Muscle layer of colon (tissue), 2 donors: ENCODE measurements around the gene RGL1.

Source experiments
- H3K27ac ChIP-seq: one replicate; pipeline ENCODE4 v1.7.0; 2013; ENCODE audit warnings: low read depth, mild to moderate bottlenecking, low read length, moderate library complexity
- H3K27me3 ChIP-seq, 2 donors: one replicate each; pipeline ENCODE4 v1.7.0; 2013; ENCODE audit warnings: low read length in 2 of 2, mild to moderate bottlenecking in 2 of 2; ENCODE audit not compliant: insufficient read depth in 2 of 2, control insufficient read depth in 1 of 2
- H3K36me3 ChIP-seq: one replicate; pipeline ENCODE4 v1.7.0; 2013; ENCODE audit warnings: mild to moderate bottlenecking, low read length; ENCODE audit not compliant: insufficient read depth
- H3K4me1 ChIP-seq: one replicate; pipeline ENCODE4 v1.7.0; 2013; ENCODE audit warnings: mild to moderate bottlenecking, low read length; ENCODE audit not compliant: insufficient read depth
- H3K4me3 ChIP-seq, 2 donors: one replicate each; pipeline ENCODE4 v1.7.0; 2013; ENCODE audit warnings: low read length in 2 of 2, low read depth in 1 of 2, mild to moderate bottlenecking in 1 of 2, moderate library complexity in 1 of 2
- H3K9ac ChIP-seq: one replicate; pipeline ENCODE4 v1.7.0; 2013; ENCODE audit warnings: low read length
- H3K9me3 ChIP-seq: one replicate; pipeline ENCODE4 v1.7.0; 2013; ENCODE audit warnings: mild to moderate bottlenecking, low read length
- donor health status: abdominal sarcoma.
- donor health status: Adenocarcinoma of cecum.

The RGL1 gene

GRCh38 chr1:183931646-183932271, 126.8 kb downstream of the RGL1 start:
- Histone ChIP-seq H3K9me3 (no peaks in the 10 kb centered on the region), H3K27ac (no peak overlapping the region), H3K9ac (peak overlapping the region; percentile 47), H3K36me3 (peaks cover under 1% of the 10 kb centered on the region), H3K4me3 (peak overlapping the region in 1 of 2 donors; percentile 40), H3K27me3 (no peaks in the 10 kb centered on the region), H3K4me1 (peaks cover 20% of the 10 kb centered on the region)

GRCh38 chr1:183932412-183932811, 127.5 kb downstream of the RGL1 start:
- Histone ChIP-seq H3K9ac (peak overlapping the region; percentile 47), H3K36me3 (no peaks in the 10 kb centered on the region), H3K27me3 (no peaks in the 10 kb centered on the region), H3K4me3 (peak overlapping the region in 1 of 2 donors; percentile 40), H3K27ac (no peak overlapping the region), H3K4me1 (peaks cover 20% of the 10 kb centered on the region), H3K9me3 (no peaks in the 10 kb centered on the region)

GRCh38 chr1:183933528-183934179, 128.7 kb downstream of the RGL1 start:
- H3K4me1 ChIP-seq: peaks cover 20% of the 10 kb centered on the region
- H3K36me3 ChIP-seq: no peaks in the 10 kb centered on the region
- H3K27me3 ChIP-seq: no peaks in the 10 kb centered on the region
- no peak overlapping the region for H3K9ac ChIP-seq
- no peak overlapping the region for H3K4me3 ChIP-seq
- H3K9me3 ChIP-seq: no peaks in the 10 kb centered on the region
- H3K27ac ChIP-seq: no peak overlapping the region

GRCh38 chr1:183934314-183934713, 129.4 kb downstream of the RGL1 start:
- no peak overlapping the region for H3K27ac ChIP-seq
- H3K36me3 ChIP-seq: no peaks in the 10 kb centered on the region
- no peak overlapping the region for H3K9ac ChIP-seq
- H3K27me3 ChIP-seq: no peaks in the 10 kb centered on the region
- H3K4me3 ChIP-seq: no peak overlapping the region
- no peaks in the 10 kb centered on the region for H3K9me3 ChIP-seq
- peaks cover 20% of the 10 kb centered on the region for H3K4me1 ChIP-seq

- no peak overlapping the region for H3K27ac ChIP-seq
- no peaks in the 10 kb centered on the region for H3K9me3 ChIP-seq
- H3K4me1 ChIP-seq: peaks cover 20% of the 10 kb centered on the region
- H3K36me3 ChIP-seq: peaks cover 10% of the 10 kb centered on the region
- H3K4me3 ChIP-seq: no peak overlapping the region
- no peak overlapping the region for H3K9ac ChIP-seq
- no peaks in the 10 kb centered on the region for H3K27me3 ChIP-seq
Measured at GRCh38 chr1:183936009-183936408, 131.1 kb downstream of the RGL1 start.

GRCh38 chr1:183936791-183937190, 131.9 kb downstream of the RGL1 start:
- peaks cover 12% of the 10 kb centered on the region for H3K4me1 ChIP-seq

GRCh38 chr1:183937611-183938010, 132.7 kb downstream of the RGL1 start:
- Histone ChIP-seq H3K4me3 (no peak overlapping the region), H3K9me3 (no peaks in the 10 kb centered on the region), H3K4me1 (peaks cover 4% of the 10 kb centered on the region), H3K36me3 (peaks cover 10% of the 10 kb centered on the region), H3K27ac (no peak overlapping the region), H3K9ac (no peak overlapping the region), H3K27me3 (no peaks in the 10 kb centered on the region)

More at GRCh38 chr1:183936791-183937190, 131.9 kb downstream of the RGL1 start:
- no peaks in the 10 kb centered on the region for H3K9me3 ChIP-seq
- H3K27ac ChIP-seq: no peak overlapping the region
- H3K36me3 ChIP-seq: peaks cover 10% of the 10 kb centered on the region
- no peaks in the 10 kb centered on the region for H3K27me3 ChIP-seq
- no peak overlapping the region for H3K9ac ChIP-seq
- no peak overlapping the region for H3K4me3 ChIP-seq

- H3K4me1 ChIP-seq: no peaks in the 10 kb centered on the region
- no peak overlapping the region for H3K27ac ChIP-seq
- no peak overlapping the region for H3K4me3 ChIP-seq
- peaks cover 15% of the 10 kb centered on the region for H3K36me3 ChIP-seq
- H3K9me3 ChIP-seq: no peaks in the 10 kb centered on the region
- no peak overlapping the region for H3K9ac ChIP-seq
- no peaks in the 10 kb centered on the region for H3K27me3 ChIP-seq
Measured at GRCh38 chr1:183941001-183941400, 136.1 kb downstream of the RGL1 start.

- no peak overlapping the region for H3K27ac ChIP-seq
- no peaks in the 10 kb centered on the region for H3K27me3 ChIP-seq
- H3K9ac ChIP-seq: no peak overlapping the region
- no peaks in the 10 kb centered on the region for H3K4me1 ChIP-seq
- no peak overlapping the region for H3K4me3 ChIP-seq
- peaks cover 15% of the 10 kb centered on the region for H3K36me3 ChIP-seq
- H3K9me3 ChIP-seq: no peaks in the 10 kb centered on the region
Measured at GRCh38 chr1:183942933-183943693, 138.2 kb downstream of the RGL1 start.

- Histone ChIP-seq H3K4me3 (no peak overlapping the region), H3K9ac (no peak overlapping the region), H3K36me3 (peaks cover 8% of the 10 kb centered on the region), H3K4me1 (no peaks in the 10 kb centered on the region), H3K9me3 (no peaks in the 10 kb centered on the region), H3K27ac (no peak overlapping the region), H3K27me3 (no peaks in the 10 kb centered on the region)
Measured at GRCh38 chr1:183945428-183946319, 140.8 kb downstream of the RGL1 start.

GRCh38 chr1:183946320-183946613, 141.3 kb downstream of the RGL1 start:
- H3K4me3 ChIP-seq: no peak overlapping the region
- H3K9ac ChIP-seq: no peak overlapping the region
- no peak overlapping the region for H3K27ac ChIP-seq
- peaks cover 5% of the 10 kb centered on the region for H3K36me3 ChIP-seq
- no peaks in the 10 kb centered on the region for H3K9me3 ChIP-seq
- no peaks in the 10 kb centered on the region for H3K4me1 ChIP-seq
- no peaks in the 10 kb centered on the region for H3K27me3 ChIP-seq
